Jurkat, Clone E6-1 (cell line): ENCODE data around the gene PPP1R14B.

ENCODE experiments used
- DNase-seq: peaks from one replicate; pipeline ENCODE4 v3.0.0-alpha.2; 2011; ENCODE audit warnings: low read depth, low spot score
- H3K4me3 ChIP-seq: 2 replicates; pipeline ENCODE4 v1.5.1; 2011; ENCODE audit warnings: mild to moderate bottlenecking, low read length, control low read depth, moderate library complexity

PPP1R14B gene

GRCh38 chr11:64284048-64284961 is 37.6 kb upstream of the PPP1R14B start, which contains the start of gene BAD:
BAD (minus strand) TSS chr11:64284665; CDS start chr11:64284368, 297 bp downstream.
- peak; percentile 88 for DNase-seq
- H3K4me3 ChIP-seq = peak within 1 kb of the TSS; percentile 80

- no peak for DNase-seq
- H3K4me3 ChIP-seq = no peak overlapping the region
Observed at GRCh38 chr11:64283092-64283491, 36.3 kb upstream of the PPP1R14B start.

- DNase-seq = no peak
- no peak overlapping the region for H3K4me3 ChIP-seq
Observed at GRCh38 chr11:64281957-64282770, 35.4 kb upstream of the PPP1R14B start.

- DNase-seq = no peak
- no peak overlapping the region for H3K4me3 ChIP-seq
Observed at GRCh38 chr11:64278576-64279190, 31.9 kb upstream of the PPP1R14B start.

- DNase-seq = no peak
- H3K4me3 ChIP-seq = no peak overlapping the region
Observed at GRCh38 chr11:64276653-64277431, 30.1 kb upstream of the PPP1R14B start.

GRCh38 chr11:64275841-64276240 is 29.1 kb upstream of the PPP1R14B start:
- H3K4me3 ChIP-seq = no peak overlapping the region
- DNase-seq = no peak

- no peak overlapping the region for H3K4me3 ChIP-seq
- DNase-seq = no peak
Observed at GRCh38 chr11:64275031-64275800, 28.5 kb upstream of the PPP1R14B start.

GRCh38 chr11:64269540-64270220 is 22.9 kb upstream of the PPP1R14B start:
- H3K4me3 ChIP-seq = peak overlapping the region; percentile 89
- DNase-seq = peak; percentile 100

GRCh38 chr11:64268893-64269539 is 22.3 kb upstream of the PPP1R14B start:
- DNase-seq = no peak
- peak overlapping the region; percentile 89 for H3K4me3 ChIP-seq

GRCh38 chr11:64268025-64268892 is 21.5 kb upstream of the PPP1R14B start:
- H3K4me3 ChIP-seq = peak overlapping the region; percentile 89
- no peak for DNase-seq

GRCh38 chr11:64267207-64267945 is 20.6 kb upstream of the PPP1R14B start:
- no peak for DNase-seq
- no peak overlapping the region for H3K4me3 ChIP-seq

GRCh38 chr11:64266339-64266738 is 19.6 kb upstream of the PPP1R14B start:
- no peak overlapping the region for H3K4me3 ChIP-seq
- DNase-seq = no peak

GRCh38 chr11:64265176-64266160 is 18.7 kb upstream of the PPP1R14B start:
- H3K4me3 ChIP-seq = no peak overlapping the region
- DNase-seq = no peak

- no peak for DNase-seq
- no peak overlapping the region for H3K4me3 ChIP-seq
Observed at GRCh38 chr11:64264371-64264852, 17.7 kb upstream of the PPP1R14B start.
